IMR-90 (cell line): Measurements from ENCODE around the gene ATF5. TPM values are rescaled to one million over a fixed set of nuclear protein-coding genes. Genes with fewer than 3 reads are reported as not detected.
A peak's percentile ranks its signal among the peaks of the same experiment; 100 is the strongest.

Experiments
- ATAC-seq: fragments of 200-7000 bp; cut with Tn5 transposase; 2 replicates; pipeline ENCODE4 v1.9.1; 2020; ENCODE audit warnings: low read depth, mild to moderate bottlenecking, moderate library complexity
- BruUV-seq: library from RNA; stranded (reverse); fragments of 400-500 nt; replicated peaks from 2 replicates; lab custom pipeline; 2021; lab: Mats Ljungman, UMichigan
- CTCF ChIA-PET: fragments of 300-600 bp; formaldehyde crosslinking; extraction: SDS; loops from one replicate; lab custom pipeline; 2021; ENCODE audit warnings: antibody characterized with exemption; lab: Yijun Ruan, JAX
- POLR2A ChIA-PET: fragments of 300-600 bp; sonication (Branson Sonifier 250); formaldehyde crosslinking; loops from one replicate; lab custom pipeline; 2022; ENCODE audit warnings: antibody characterized with exemption; ENCODE audit not compliant: unreplicated experiment; lab: Charles Lee
- DNase-seq: peaks from one replicate; pipeline ENCODE4 v3.0.0; 2013
- H2AFZ ChIP-seq: replicated peaks from 2 replicates; pipeline ENCODE3; 2013; ENCODE audit warnings: low read length, mild to moderate bottlenecking; ENCODE audit not compliant: poor library complexity
- H2AK5ac ChIP-seq: 2 replicates; pipeline ENCODE4 v1.6.1; 2013; ENCODE audit warnings: low read depth, low read length, inconsistent platforms
- H2AK9ac ChIP-seq: replicated peaks from 2 replicates; pipeline ENCODE3; 2013; ENCODE audit warnings: mild to moderate bottlenecking, low read depth, low read length, moderate library complexity; ENCODE audit not compliant: poor library complexity
- H2BK120ac ChIP-seq: 2 replicates; pipeline ENCODE4 v1.6.1; 2013; ENCODE audit warnings: low read depth, low read length, inconsistent platforms
- H2BK15ac ChIP-seq: 3 replicates; pipeline ENCODE4 v1.6.1; 2013; ENCODE audit warnings: low read depth, low read length, inconsistent platforms
- H2BK20ac ChIP-seq: 2 replicates; pipeline ENCODE4 v1.6.1; 2013; ENCODE audit warnings: low read depth, mild to moderate bottlenecking, inconsistent platforms, low read length, moderate library complexity
- H2BK5ac ChIP-seq: 2 replicates; pipeline ENCODE4 v1.6.1; 2013; ENCODE audit warnings: mild to moderate bottlenecking, low read depth, low read length, inconsistent platforms; ENCODE audit not compliant: poor library complexity, severe bottlenecking
- H3K14ac ChIP-seq: replicated peaks from 2 replicates; pipeline ENCODE4 v1.6.1; 2013; ENCODE audit warnings: low read depth, low read length, inconsistent platforms
- H3K18ac ChIP-seq: 2 replicates; pipeline ENCODE4 v1.6.1; 2013; ENCODE audit warnings: low read depth, low read length, control low read depth
- H3K23ac ChIP-seq: 2 replicates; pipeline ENCODE4 v1.6.1; 2013; ENCODE audit warnings: low read depth, low read length, inconsistent platforms
- H3K27ac ChIP-seq: 2 replicates; pipeline ENCODE4 v1.5.1; 2013; ENCODE audit warnings: mild to moderate bottlenecking, control low read depth, low read length; ENCODE audit not compliant: insufficient read depth
- H3K27me3 ChIP-seq: 2 replicates; pipeline ENCODE4 v1.6.1; 2013; ENCODE audit warnings: low read length; ENCODE audit not compliant: control insufficient read depth, insufficient read depth
- H3K36me3 ChIP-seq: 2 replicates; pipeline ENCODE4 v1.6.1; 2013; ENCODE audit warnings: low read length, mixed read lengths; ENCODE audit not compliant: control insufficient read depth, insufficient read depth
- H3K4ac ChIP-seq: 2 replicates; pipeline ENCODE4 v1.6.1; 2013; ENCODE audit warnings: low read depth, low read length, inconsistent platforms
- H3K4me1 ChIP-seq: 2 replicates; pipeline ENCODE4 v1.6.1; 2013; ENCODE audit warnings: low read length, mixed read lengths; ENCODE audit not compliant: control insufficient read depth, insufficient read depth
- H3K4me2 ChIP-seq: 2 replicates; pipeline ENCODE4 v1.6.1; 2013; ENCODE audit warnings: low read depth, mild to moderate bottlenecking, control low read depth, low read length, moderate library complexity
- H3K4me3 ChIP-seq: 2 replicates; pipeline ENCODE4 v1.5.1; 2013; ENCODE audit warnings: low read depth, mild to moderate bottlenecking, control low read depth, low read length, moderate library complexity; ENCODE audit not compliant: insufficient read depth
- H3K56ac ChIP-seq: 2 replicates; pipeline ENCODE4 v1.6.1; 2013; ENCODE audit warnings: low read length, inconsistent platforms; ENCODE audit not compliant: insufficient read depth; ENCODE audit errors: extremely low read depth
- H3K79me1 ChIP-seq, 2 experiments: 2 replicates each; pipeline ENCODE4 v1.6.1; 2013; ENCODE audit warnings: low read length in 2 of 2, inconsistent platforms in 1 of 2, low read depth in 1 of 2
- H3K9ac ChIP-seq: 2 replicates; pipeline ENCODE4 v1.6.1; 2013; ENCODE audit warnings: low read depth, low read length, control low read depth
- H3K9me1 ChIP-seq: 2 replicates; pipeline ENCODE4 v1.6.1; 2013; ENCODE audit warnings: low read length, inconsistent platforms; ENCODE audit not compliant: insufficient read depth
- H3K9me3 ChIP-seq: 2 replicates; pipeline ENCODE4 v1.6.1; 2013; ENCODE audit warnings: low read length; ENCODE audit not compliant: control insufficient read depth, insufficient read depth
- H4K20me1 ChIP-seq: 2 replicates; pipeline ENCODE4 v1.6.1; 2013; ENCODE audit warnings: low read length, inconsistent platforms; ENCODE audit not compliant: insufficient read depth
- H4K5ac ChIP-seq: 2 replicates; pipeline ENCODE4 v1.6.1; 2013; ENCODE audit warnings: mild to moderate bottlenecking, low read depth, low read length, control low read depth
- H4K8ac ChIP-seq, 2 experiments: 2 replicates each; pipeline ENCODE4 v1.6.1; 2013; ENCODE audit warnings: low read depth in 2 of 2, low read length in 2 of 2, control low read depth in 1 of 2, inconsistent platforms in 1 of 2
- H4K91ac ChIP-seq: 2 replicates; pipeline ENCODE4 v1.6.1; 2013; ENCODE audit warnings: low read depth, low read length, inconsistent platforms; ENCODE audit not compliant: insufficient read depth
- BHLHE40 ChIP-seq: fragments of 150-350 bp; IDR thresholded peaks from 2 replicates; pipeline ENCODE4 v1.6.1; 2016; ENCODE audit warnings: mild to moderate bottlenecking, low read depth, low read length
- ELK1 ChIP-seq: fragments of 150-350 bp; IDR thresholded peaks from 2 replicates; pipeline ENCODE4 v1.6.1; 2016; ENCODE audit warnings: low read depth, mild to moderate bottlenecking, low read length, moderate library complexity, borderline replicate concordance
- FOS ChIP-seq: fragments of 150-350 bp; IDR thresholded peaks from 2 replicates; pipeline ENCODE4 v1.6.1; 2016; ENCODE audit warnings: low read depth, low read length
- MAFK ChIP-seq: IDR thresholded peaks from 2 replicates; pipeline ENCODE4 v1.6.1; 2012; ENCODE audit warnings: low read depth, low read length, improper control_type of control experiment
- MXI1 ChIP-seq: IDR thresholded peaks from 2 replicates; pipeline ENCODE4 v1.6.1; 2012; ENCODE audit warnings: low read depth, mild to moderate bottlenecking, low read length, moderate library complexity, borderline replicate concordance
- NFE2L2 ChIP-seq: fragments of 150-350 bp; IDR thresholded peaks from 2 replicates; pipeline ENCODE4 v1.6.1; 2016; ENCODE audit warnings: low read depth, mild to moderate bottlenecking, low read length
- RAD21 ChIP-seq: IDR thresholded peaks from 2 replicates; pipeline ENCODE4 v1.6.1; 2012; ENCODE audit warnings: low read length, improper control_type of control experiment
- RCOR1 ChIP-seq: IDR thresholded peaks from 2 replicates; pipeline ENCODE4 v1.6.1; 2012; ENCODE audit warnings: mild to moderate bottlenecking, low read length, improper control_type of control experiment; ENCODE audit not compliant: insufficient replicate concordance
- RFX5 ChIP-seq: IDR thresholded peaks from 2 replicates; pipeline ENCODE4 v1.8.0; 2012; ENCODE audit warnings: low read depth, mild to moderate bottlenecking, low read length, moderate library complexity
- WGBS, 2 experiments: methylation state at CpG; one replicate each; pipeline versions ENCODE4 v1.1.5 to v1.1.7; 2013; ENCODE audit warnings: missing lambda C conversion rate in 2 of 2; ENCODE audit not compliant: insufficient read length in 1 of 2; ENCODE audit errors: extremely low coverage in 2 of 2; 5-methylcytosine and 5-hydroxymethylcytosine counted together
- dilution Hi-C: fragments of 300-500 bp; cut with HindIII; formaldehyde crosslinking; loops from one replicate; pipeline ENCODE4 v1.14.3; 2018; ENCODE audit warnings: low sequenced_read_pairs; ENCODE audit not compliant: unreplicated experiment
- in situ Hi-C: fragments of 300-500 bp; cut with MboI; formaldehyde crosslinking; loops from 3 replicates; pipeline ENCODE4 v1.14.3; 2019; ENCODE audit warnings: low sequenced_read_pairs, inconsistent platforms, mixed read lengths
- intact Hi-C: fragments of 100-400 bp; cut with micrococcal nuclease; formaldehyde crosslinking; loops from 2 replicates; pipeline ENCODE4 v1.10.0; 2022
- polyA plus RNA-seq, 3 experiments: library from polyadenylated mRNA; depleted of rRNA; stranded (reverse); fragments of >200 nt; gene quantifications; 2 replicates each; pipeline ENCODE4 v1.2.3, GENCODE V29; 2012; ENCODE audit warnings: low replicate concordance in 1 of 3
- total RNA-seq: library from RNA; depleted of rRNA; stranded (reverse); fragments of >200 nt; gene quantifications from 2 replicates; pipeline ENCODE4 v1.2.3, GENCODE V29; 2012

The ATF5 gene
- total and polyA plus RNA-seq, 2 of the 4 experiments (the other 2 are of a cell fraction), result 2.7 to 15.7 TPM

GRCh38 chr19:49927526-49928264 lies 1.3 kb upstream of the ATF5 start:
- Histone ChIP-seq H2BK15ac (no peak overlapping the region), H3K4ac (peak overlapping the region; percentile 17; the same call in 1 of the 2 replicates), H2AFZ (no peak overlapping the region), H3K79me1 (peaks cover 21 to 59% of the 10 kb centered on the region in 2 experiments), H3K9me3 (no peaks in the 10 kb centered on the region), H3K9me1 (peaks cover 14% of the 10 kb centered on the region), H4K91ac (no peak overlapping the region), H3K56ac (no peak overlapping the region), H3K14ac (no peak overlapping the region), H4K20me1 (peaks cover 18% of the 10 kb centered on the region), H4K5ac (no peak overlapping the region), H2AK9ac (peak overlapping the region; percentile 86), H3K18ac (no peak overlapping the region), H3K23ac (peak overlapping the region; percentile 5; the same call in 1 of the 2 replicates), H3K4me2 (no peak overlapping the region; the same call in 1 of the 2 replicates), H3K4me3 (no peak overlapping the region), H3K9ac (peak overlapping the region; percentile 14; the same call in 1 of the 2 replicates), H2AK5ac (peak overlapping the region; percentile 56), H3K4me1 (peaks cover 5% of the 10 kb centered on the region), H3K36me3 (peaks cover 24% of the 10 kb centered on the region), H3K27me3 (no peaks in the 10 kb centered on the region), H4K8ac (peak overlapping the region in 1 of 2 experiments; percentile 43; a peak in 1 of 4 replicates), H2BK5ac (no peak overlapping the region), H3K27ac (no peak overlapping the region; the same call in 1 of the 2 replicates), H2BK20ac (no peak overlapping the region), H2BK120ac (no peak overlapping the region)
- ChIA-PET CTCF (no interaction called here), POLR2A (no interaction called here)
- TF ChIP-seq MAFK (no peak), BHLHE40 (no peak), RCOR1 (no peak), ELK1 (no peak), MXI1 (no peak), RFX5 (no peak), RAD21 (no peak), NFE2L2 (no peak), FOS (no peak)
- in situ Hi-C loops, result no loop called here
- no peak for DNase-seq
- BruUV-seq, result no TSS peak
- whole genome bisulfite sequencing, 2 experiments, result 89% methylated on average over 7 of the region's 14 CpGs; no CpG with 5 or more reads in 1 of the 2 experiments
- intact Hi-C loops, result no loop called here
- dilution Hi-C loops, result no loop called here
- no peak for ATAC-seq
